GM23248 (cell line): ENCODE results near the gene EBF4. TPM values are rescaled to one million over a fixed set of nuclear protein-coding genes. Genes with fewer than 3 reads are reported as not detected.
A peak's percentile ranks its signal among the peaks of the same experiment; 100 is the strongest.

Source experiments
- DNase-seq: peaks from one replicate; pipeline ENCODE4 v3.0.0-alpha.2; 2015
- H2AFZ ChIP-seq: fragments of 200-600 bp; sonication (generic); 2 replicates; pipeline ENCODE4 v1.6.1; 2016; ENCODE audit warnings: antibody characterized with exemption
- H3F3A ChIP-seq: fragments of 200-600 bp; sonication (generic); 2 replicates; pipeline ENCODE4 v1.6.1; 2016; ENCODE audit warnings: mild to moderate bottlenecking, antibody characterized with exemption, mixed run types; ENCODE audit not compliant: insufficient read depth
- H3K27ac ChIP-seq: fragments of 200-600 bp; sonication (generic); 2 replicates; pipeline ENCODE4 v1.5.1; 2016; ENCODE audit warnings: mild to moderate bottlenecking
- H3K27me3 ChIP-seq: fragments of 200-600 bp; sonication (generic); replicated peaks from 2 replicates; pipeline ENCODE4 v1.6.1; 2016; ENCODE audit warnings: mild to moderate bottlenecking; ENCODE audit not compliant: insufficient read depth
- H3K36me3 ChIP-seq: fragments of 200-600 bp; sonication (generic); 2 replicates; pipeline ENCODE4 v1.6.1; 2016; ENCODE audit warnings: low read depth, mild to moderate bottlenecking
- H3K4me1 ChIP-seq: fragments of 200-600 bp; sonication (generic); 2 replicates; pipeline ENCODE4 v1.6.1; 2016; ENCODE audit warnings: mild to moderate bottlenecking; ENCODE audit not compliant: insufficient read depth
- H3K4me2 ChIP-seq: fragments of 200-600 bp; sonication (generic); one replicate; pipeline ENCODE4 v1.6.1; 2016; ENCODE audit warnings: mild to moderate bottlenecking; ENCODE audit not compliant: unreplicated experiment
- H3K4me3 ChIP-seq: fragments of 200-600 bp; sonication (generic); 2 replicates; pipeline ENCODE4 v1.5.1; 2016; ENCODE audit warnings: mild to moderate bottlenecking
- H3K79me2 ChIP-seq: fragments of 200-600 bp; sonication (generic); 2 replicates; pipeline ENCODE4 v1.6.1; 2016; ENCODE audit warnings: mild to moderate bottlenecking; ENCODE audit not compliant: insufficient read depth
- H3K9ac ChIP-seq: fragments of 200-600 bp; sonication (generic); 2 replicates; pipeline ENCODE4 v1.6.1; 2016; ENCODE audit warnings: mild to moderate bottlenecking
- H3K9me2 ChIP-seq: fragments of 200-600 bp; sonication (generic); 2 replicates; pipeline ENCODE4 v1.6.1; 2016; ENCODE audit warnings: mixed run types, mild to moderate bottlenecking, moderate library complexity; ENCODE audit not compliant: insufficient read depth
- H3K9me3 ChIP-seq: fragments of 200-600 bp; sonication (generic); one replicate; pipeline ENCODE4 v1.6.1; 2017; ENCODE audit warnings: low read depth
- H4K20me1 ChIP-seq: fragments of 200-600 bp; sonication (generic); 2 replicates; pipeline ENCODE4 v1.6.0; 2016; ENCODE audit not compliant: insufficient read depth
- EZH2 ChIP-seq: fragments of 200-600 bp; sonication (generic); IDR thresholded peaks from 2 replicates; pipeline ENCODE4 v1.6.1; 2018; ENCODE audit warnings: antibody characterized with exemption, mild to moderate bottlenecking; ENCODE audit not compliant: insufficient read depth, poor library complexity, severe bottlenecking
- EZH2phosphoT487 ChIP-seq: fragments of 200-600 bp; sonication (generic); IDR thresholded peaks from 2 replicates; pipeline ENCODE4 v1.6.1; 2018; ENCODE audit warnings: antibody characterized with exemption, moderate library complexity, mild to moderate bottlenecking, low read depth; ENCODE audit not compliant: insufficient read depth
- WGBS, 2 experiments: methylation state at CpG; one replicate each; pipeline ENCODE4 v1.1.6; 2015 to 2017; ENCODE audit warnings: low lambda C conversion rate in 2 of 2, low coverage in 1 of 2; ENCODE audit errors: missing lambda C conversion rate in 2 of 2; 5-methylcytosine and 5-hydroxymethylcytosine counted together
- in situ Hi-C: fragments of 300-500 bp; cut with MboI; formaldehyde crosslinking; loops from 2 replicates; pipeline ENCODE4 v1.15.0; 2020
- polyA plus RNA-seq: library from polyadenylated mRNA; unstranded; fragments of >200 nt; fragmentation: Nextera tagmentation; extraction: Ambion mirVana; gene quantifications from 2 replicates; pipeline ENCODE4 v1.2.1, GENCODE V29; 2016
- total RNA-seq: library from RNA; depleted of rRNA; stranded (reverse); fragments of >200 nt; shearing (Covaris generic); gene quantifications from 2 replicates; pipeline ENCODE4 v1.2.3, GENCODE V29; 2014

Gene EBF4
- total and polyA plus RNA-seq, 2 experiments from 2014 or later: 0.36 TPM; not detected in 1

DNA sequence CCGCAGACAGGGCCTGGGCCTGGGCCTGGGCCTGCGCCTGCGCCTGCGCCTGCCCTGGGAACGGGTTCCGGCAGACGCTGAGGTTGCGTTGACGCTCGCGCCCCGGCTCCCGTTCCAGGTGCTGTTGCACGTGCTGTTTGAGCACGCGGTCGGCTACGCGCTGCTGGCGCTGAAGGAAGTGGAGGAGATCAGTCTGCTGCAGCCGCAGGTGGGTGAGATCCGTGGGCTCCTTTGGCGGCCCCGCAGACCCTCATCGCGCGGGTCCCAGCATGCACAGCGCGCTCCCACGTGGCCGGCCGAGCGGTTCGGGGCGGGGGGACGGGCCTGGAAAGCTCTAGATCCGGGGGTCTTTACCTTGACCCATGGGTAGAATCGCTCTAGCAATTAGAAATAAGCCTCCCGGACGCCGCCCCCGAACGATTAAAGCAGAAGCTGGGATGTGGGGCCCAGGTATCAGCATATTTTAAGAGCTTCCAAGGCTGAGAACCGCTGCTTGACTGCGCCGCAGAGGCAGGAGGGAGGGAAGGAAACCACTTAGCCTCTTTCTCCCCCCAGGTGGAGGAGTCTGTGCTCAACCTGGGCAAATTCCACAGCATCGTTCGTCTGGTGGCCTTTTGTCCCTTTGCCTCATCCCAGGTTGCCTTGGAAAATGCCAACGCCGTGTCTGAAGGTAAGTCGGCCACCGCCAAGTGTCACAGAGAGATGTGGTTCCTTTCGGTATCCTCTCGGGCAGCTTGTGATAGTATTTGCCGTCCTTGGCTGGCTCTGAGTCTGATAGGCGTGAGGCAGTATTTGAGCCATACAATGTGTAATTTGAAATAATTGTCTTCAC lies 39.6 kb upstream of the EBF4 start:
- no peaks in the 10 kb centered on the region for H4K20me1 ChIP-seq
- WGBS, 2 experiments: 1% methylated on average over 47 to 48 of the region's 56 CpGs
- DNase-seq: peak; percentile 63
- peaks cover 39% of the 10 kb centered on the region for H3K36me3 ChIP-seq
- no peaks in the 10 kb centered on the region for H3K9me3 ChIP-seq
- H3K9ac ChIP-seq: peak overlapping the region; percentile 90
- H3K9me2 ChIP-seq: no peaks in the 10 kb centered on the region
- in situ Hi-C loops: no loop called here
- H3K4me2 ChIP-seq: peak overlapping the region; percentile 98
- H2AFZ ChIP-seq: peak overlapping the region; percentile 72
- H3F3A ChIP-seq: peaks cover 49% of the 10 kb centered on the region
- peaks cover 4% of the 10 kb centered on the region; the same call in 1 of the 2 replicates for H3K4me1 ChIP-seq
- no peak for TF ChIP-seq EZH2
- H3K4me3 ChIP-seq: peak overlapping the region; percentile 89
- H3K27me3 ChIP-seq: no peaks in the 10 kb centered on the region
- peaks cover 69% of the 10 kb centered on the region for H3K79me2 ChIP-seq
- peak overlapping the region; percentile 37 for H3K27ac ChIP-seq

DNA sequence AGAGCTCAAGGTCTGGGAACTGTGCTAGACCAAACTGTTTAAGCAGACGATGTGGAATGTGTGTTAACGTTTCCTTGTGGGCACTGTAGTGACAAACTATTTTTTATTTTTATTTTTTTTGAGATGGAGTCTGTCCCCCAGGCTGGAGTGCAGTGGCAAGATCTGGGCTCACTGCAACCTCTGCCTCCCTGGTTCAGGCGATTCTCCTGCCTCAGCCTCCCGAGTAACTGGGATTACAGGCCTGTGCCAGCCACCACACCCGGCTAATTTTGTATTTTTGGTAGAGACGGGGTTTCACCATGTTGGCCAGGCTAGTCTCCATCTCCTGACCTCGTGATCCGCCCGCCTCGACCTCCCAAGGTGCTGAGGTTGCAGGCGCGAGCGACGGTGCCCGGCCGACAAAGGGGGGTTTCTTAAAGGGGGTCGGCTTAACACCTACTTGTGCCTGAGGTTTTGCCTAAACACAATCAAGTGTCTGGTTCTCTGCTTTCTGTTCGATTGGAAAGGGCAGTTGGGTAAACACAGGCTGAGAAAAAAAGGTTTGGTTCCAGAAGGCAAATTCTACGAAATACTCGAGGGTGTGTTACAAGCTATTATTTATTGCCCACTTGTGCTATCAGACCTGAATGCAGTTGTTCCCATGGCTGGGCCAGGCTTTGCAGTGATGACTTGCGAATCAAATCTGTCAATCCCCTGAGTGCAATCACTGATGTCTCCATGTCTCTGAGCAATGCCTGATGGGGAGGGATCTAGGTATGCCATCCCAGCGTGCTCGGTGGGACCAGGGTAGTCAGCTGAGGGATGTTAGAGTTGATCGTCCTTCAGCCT lies 38.8 kb upstream of the EBF4 start:
- Histone ChIP-seq H3F3A (peaks cover 55% of the 10 kb centered on the region), H3K9me3 (no peaks in the 10 kb centered on the region), H3K9me2 (no peaks in the 10 kb centered on the region), H3K4me2 (peak overlapping the region; percentile 98), H4K20me1 (no peaks in the 10 kb centered on the region), H2AFZ (no peak overlapping the region), H3K9ac (peak overlapping the region; percentile 90), H3K27me3 (no peaks in the 10 kb centered on the region), H3K4me3 (peak overlapping the region; percentile 89), H3K36me3 (peaks cover 39% of the 10 kb centered on the region), H3K27ac (peak overlapping the region; percentile 37), H3K4me1 (peaks cover 4% of the 10 kb centered on the region; the same call in 1 of the 2 replicates), H3K79me2 (peaks cover 69% of the 10 kb centered on the region)
- in situ Hi-C loops: no loop called here
- TF ChIP-seq EZH2phosphoT487 (no peak), EZH2 (no peak)
- 28 to 38% methylated on average over 24 of the region's 24 CpGs for WGBS, 2 experiments
- no peak for DNase-seq

DNA sequence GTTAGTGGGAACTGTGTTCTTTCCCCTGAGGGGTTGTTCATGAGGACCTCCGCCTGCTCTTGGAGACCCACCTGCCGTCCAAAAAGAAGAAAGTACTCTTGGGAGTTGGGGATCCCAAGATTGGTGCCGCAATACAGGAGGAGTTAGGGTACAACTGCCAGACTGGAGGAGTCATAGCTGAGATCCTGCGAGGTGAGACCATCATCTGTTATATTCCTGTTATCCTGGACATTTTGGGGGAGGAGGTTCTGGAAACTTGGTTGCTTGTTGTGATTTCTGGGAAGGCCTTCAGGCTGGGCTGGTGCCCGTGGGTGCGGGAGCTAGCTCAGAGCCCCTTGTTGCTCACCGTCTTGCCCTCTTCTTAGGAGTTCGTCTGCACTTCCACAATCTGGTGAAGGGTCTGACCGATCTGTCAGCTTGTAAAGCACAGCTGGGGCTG lies 38.2 kb upstream of the EBF4 start:
- H3K4me3 ChIP-seq: peak overlapping the region; percentile 89
- H3K27ac ChIP-seq: no peak overlapping the region
- in situ Hi-C loops: no loop called here
- peaks cover 4% of the 10 kb centered on the region; the same call in 1 of the 2 replicates for H3K4me1 ChIP-seq
- peaks cover 55% of the 10 kb centered on the region for H3F3A ChIP-seq
- DNase-seq: no peak
- peaks cover 39% of the 10 kb centered on the region for H3K36me3 ChIP-seq
- H4K20me1 ChIP-seq: no peaks in the 10 kb centered on the region
- WGBS, 2 experiments: 77 to 79% methylated on average over 9 of the region's 9 CpGs
- H3K27me3 ChIP-seq: no peaks in the 10 kb centered on the region
- H3K9me2 ChIP-seq: no peaks in the 10 kb centered on the region
- peak overlapping the region; percentile 90 for H3K9ac ChIP-seq
- no peak for TF ChIP-seq EZH2phosphoT487
- TF ChIP-seq EZH2: no peak
- no peak overlapping the region for H2AFZ ChIP-seq
- no peaks in the 10 kb centered on the region for H3K9me3 ChIP-seq
- peaks cover 69% of the 10 kb centered on the region for H3K79me2 ChIP-seq
- peak overlapping the region; percentile 98 for H3K4me2 ChIP-seq

DNA sequence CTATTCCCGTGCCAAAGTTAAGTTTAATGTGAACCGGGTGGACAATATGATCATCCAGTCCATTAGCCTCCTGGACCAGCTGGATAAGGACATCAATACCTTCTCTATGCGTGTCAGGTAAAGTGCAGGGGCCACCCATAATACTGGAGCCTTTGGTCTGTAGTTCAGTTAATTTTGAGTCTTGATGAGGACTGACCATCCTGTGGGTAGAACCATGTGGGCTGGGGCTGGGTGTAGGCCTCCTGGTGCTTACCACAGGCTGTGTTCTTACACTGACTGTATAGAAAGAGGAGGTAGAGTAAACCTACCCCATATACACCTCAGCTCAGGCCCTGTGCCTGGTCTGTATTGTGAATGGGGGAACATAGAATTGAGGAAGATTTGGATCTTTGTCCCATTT lies 37.7 kb upstream of the EBF4 start:
- Histone ChIP-seq H3K9me2 (no peaks in the 10 kb centered on the region), H3K27me3 (no peaks in the 10 kb centered on the region), H3F3A (peaks cover 55% of the 10 kb centered on the region), H3K4me3 (peak overlapping the region; percentile 89; the same call in 1 of the 2 replicates), H3K4me2 (peak overlapping the region; percentile 98), H3K27ac (no peak overlapping the region), H3K9ac (peak overlapping the region; percentile 90), H2AFZ (no peak overlapping the region), H4K20me1 (no peaks in the 10 kb centered on the region), H3K4me1 (peaks cover 4% of the 10 kb centered on the region; the same call in 1 of the 2 replicates), H3K36me3 (peaks cover 39% of the 10 kb centered on the region), H3K79me2 (peaks cover 69% of the 10 kb centered on the region), H3K9me3 (no peaks in the 10 kb centered on the region)
- 91 to 94% methylated on average over 3 of the region's 3 CpGs for WGBS, 2 experiments
- in situ Hi-C loops: no loop called here
- DNase-seq: no peak
- TF ChIP-seq EZH2phosphoT487 (no peak), EZH2 (no peak)
